OCI-LY1 (cell line): Measurements from ENCODE around the gene MYEOV.

Experiments used
- CTCF ChIP-seq: fragments of 200-600 bp; sonication (generic), shearing (Covaris generic); IDR thresholded peaks from 2 replicates; pipeline ENCODE4 v1.5.1; 2017; ENCODE audit warnings: mild to moderate bottlenecking, antibody characterized with exemption, low read length, moderate library complexity, mixed read lengths
- EZH2 ChIP-seq: fragments of 200-600 bp; sonication (generic), shearing (Covaris generic); IDR thresholded peaks from 2 replicates; pipeline ENCODE4 v1.8.0; 2017; ENCODE audit warnings: borderline replicate concordance, mixed run types, mild to moderate bottlenecking, antibody characterized with exemption, low read length, moderate library complexity, mixed read lengths

- no peak for TF ChIP-seq CTCF
- no peak for TF ChIP-seq EZH2
Measured at GRCh38 chr11:69320326-69320725, 26.4 kb downstream of the MYEOV start.
